HG02943 (cell line): ENCODE results near the gene STK4.
"Not testable (repeated sequence)": the region's sequence is repeated elsewhere in the genome, so short reads cannot be mapped to it uniquely, and the experiment has no call there.

Experiments
- ATAC-seq: cut with Tn5 transposase; IDR thresholded peaks from one replicate; pipeline ENCODE4 v1.9.1; 2021; ENCODE audit warnings: mild to moderate bottlenecking, low read depth, moderate library complexity; ENCODE audit not compliant: unreplicated experiment

The STK4 gene

DNA sequence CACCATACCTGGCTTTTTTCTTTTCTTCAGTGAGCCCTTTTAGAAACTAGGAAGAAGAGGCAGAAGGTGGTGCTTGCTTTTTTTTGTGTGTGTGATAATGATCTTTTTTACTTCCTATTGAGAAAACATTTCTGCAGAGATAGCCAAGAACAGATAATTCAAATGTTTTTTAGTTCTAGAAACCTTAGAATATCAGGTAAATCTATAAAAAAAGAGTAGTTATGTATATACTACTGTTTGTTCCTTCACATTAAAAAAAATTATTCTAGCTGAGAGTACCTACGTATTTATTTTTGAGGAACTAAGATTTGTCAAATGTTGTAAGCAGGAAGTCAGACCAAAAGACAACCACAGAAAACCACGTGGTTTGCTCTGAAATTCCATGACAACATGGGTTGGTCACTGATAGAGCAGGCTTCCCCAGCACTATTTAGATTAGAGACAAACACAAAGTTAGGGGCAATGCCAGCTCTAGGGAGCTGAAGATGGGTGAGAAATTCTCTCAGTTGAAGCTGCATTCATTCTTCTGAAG, 12.8 kb downstream of the STK4 start:
- ATAC-seq: peak; percentile 74

DNA sequence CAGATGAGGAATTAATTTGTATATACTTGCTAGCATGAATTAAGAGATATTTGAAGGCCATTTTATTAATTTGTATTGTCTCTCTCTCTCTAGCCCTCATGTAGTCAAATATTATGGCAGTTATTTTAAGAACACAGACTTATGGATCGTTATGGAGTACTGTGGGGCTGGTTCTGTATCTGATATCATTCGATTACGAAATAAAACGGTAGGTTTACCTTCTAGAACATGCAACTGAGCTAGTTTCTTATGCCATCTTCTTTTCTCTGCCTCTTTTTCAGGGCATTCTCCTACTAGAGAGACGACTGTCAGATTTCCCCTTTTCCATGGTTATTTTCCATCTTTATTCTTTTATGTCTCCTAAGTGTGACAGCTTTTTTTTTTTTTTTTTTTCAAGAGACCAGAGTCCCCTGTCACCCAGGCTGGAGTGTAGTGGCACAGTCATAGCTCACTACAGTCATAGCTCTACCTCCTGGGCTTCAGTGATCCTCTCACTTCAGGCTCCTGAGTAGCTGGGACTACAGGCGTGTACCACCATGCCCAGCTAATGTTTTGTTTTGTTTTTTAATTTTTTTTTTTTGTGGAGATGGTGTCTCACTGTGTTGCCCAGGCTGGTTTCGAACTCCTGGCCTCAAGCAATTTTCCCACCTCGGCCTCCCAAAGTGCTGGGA, 15.6 kb downstream of the STK4 start:
- ATAC-seq: no peak

DNA sequence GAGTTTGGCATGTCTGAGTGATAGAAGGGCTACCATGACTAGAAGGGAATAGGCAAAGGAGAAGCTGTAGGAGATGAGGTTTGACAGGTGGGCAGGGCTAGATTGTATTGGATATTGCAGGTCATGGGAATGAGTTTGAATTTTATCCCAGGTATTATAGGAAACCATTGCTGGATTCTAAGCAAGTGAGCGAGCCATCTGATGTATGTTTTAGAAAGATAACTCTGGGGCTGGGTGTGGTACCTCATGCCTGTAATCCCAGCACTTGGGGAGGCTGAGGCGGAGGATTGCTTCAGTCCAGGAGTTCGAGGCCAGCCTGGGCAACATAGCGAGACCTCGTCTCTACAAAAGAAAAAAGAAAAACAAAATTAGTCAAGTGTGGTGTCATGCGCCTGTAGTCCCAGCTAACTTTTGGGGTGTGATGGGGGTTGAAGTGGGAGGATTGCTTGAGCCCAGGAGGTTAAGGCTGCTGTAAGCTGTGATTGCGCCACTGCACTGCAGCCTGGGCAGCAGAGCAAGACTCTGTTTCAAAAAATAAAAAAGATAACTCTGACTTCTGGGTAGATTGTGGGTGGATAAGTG, 16.9 kb downstream of the STK4 start:
- no peak for ATAC-seq

DNA sequence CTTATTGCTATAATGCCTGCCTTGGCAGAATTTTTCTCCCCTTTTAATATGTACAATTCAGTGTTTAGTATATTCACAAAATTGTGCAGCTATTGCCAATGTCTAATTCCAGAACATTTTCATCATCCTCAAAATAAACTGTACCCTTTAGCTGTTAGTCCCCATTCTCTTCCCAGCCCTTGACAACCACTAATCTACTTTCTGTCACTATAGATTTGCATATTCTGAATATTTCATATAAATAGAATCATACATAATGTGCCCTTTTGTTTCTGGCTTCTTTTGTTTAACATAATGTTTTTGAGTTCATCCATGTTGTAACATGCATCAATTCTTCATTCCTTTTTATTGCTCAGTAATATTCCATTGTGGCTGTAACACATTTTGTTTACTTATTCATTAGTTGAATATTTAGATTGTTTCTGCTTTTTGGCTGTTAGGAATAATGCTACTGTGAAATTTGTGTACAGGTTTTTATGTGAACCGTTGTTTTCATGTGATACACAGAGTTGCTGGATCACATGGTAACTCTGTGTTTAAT, 22.4 kb downstream of the STK4 start:
- no peak for ATAC-seq

DNA sequence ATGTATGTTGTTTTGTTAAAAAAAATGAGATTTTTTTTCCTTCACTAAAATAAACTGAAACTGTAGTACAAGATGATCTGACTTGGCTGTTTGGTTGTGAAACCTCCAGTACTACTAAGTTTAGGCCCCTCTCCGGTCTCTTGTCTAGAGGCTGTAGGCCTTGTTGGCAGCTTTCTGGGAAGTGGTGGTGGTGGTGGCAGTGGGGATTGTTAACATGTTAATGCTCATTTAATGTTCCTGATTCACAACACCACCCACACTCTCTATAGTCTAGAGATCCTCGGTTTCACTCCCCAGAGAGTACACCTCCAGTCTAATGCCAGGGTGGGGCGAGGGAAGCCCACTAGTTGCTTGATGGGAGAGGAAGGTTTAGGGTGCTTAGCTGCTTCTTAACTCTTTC, 24.1 kb downstream of the STK4 start:
- ATAC-seq: no peak

DNA sequence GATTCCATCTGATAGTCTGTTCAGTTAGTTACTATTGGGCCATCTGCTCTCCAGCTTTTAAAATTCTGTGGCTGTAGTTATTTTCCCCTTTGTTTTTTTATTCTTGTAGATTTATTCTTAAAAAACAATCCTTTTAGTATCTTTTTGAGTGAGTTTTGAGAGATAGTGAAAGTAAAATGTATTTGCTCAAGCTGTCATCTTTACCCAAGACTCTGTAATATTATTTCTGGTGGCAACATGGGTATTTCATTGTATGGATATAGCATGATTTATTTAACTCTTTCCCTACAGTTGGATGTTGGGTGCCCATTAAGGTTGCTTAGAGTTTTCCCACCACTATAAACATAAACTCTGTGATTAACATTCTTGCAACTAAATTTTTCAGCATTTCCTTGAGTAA, 24.6 kb downstream of the STK4 start:
- no peak for ATAC-seq

DNA sequence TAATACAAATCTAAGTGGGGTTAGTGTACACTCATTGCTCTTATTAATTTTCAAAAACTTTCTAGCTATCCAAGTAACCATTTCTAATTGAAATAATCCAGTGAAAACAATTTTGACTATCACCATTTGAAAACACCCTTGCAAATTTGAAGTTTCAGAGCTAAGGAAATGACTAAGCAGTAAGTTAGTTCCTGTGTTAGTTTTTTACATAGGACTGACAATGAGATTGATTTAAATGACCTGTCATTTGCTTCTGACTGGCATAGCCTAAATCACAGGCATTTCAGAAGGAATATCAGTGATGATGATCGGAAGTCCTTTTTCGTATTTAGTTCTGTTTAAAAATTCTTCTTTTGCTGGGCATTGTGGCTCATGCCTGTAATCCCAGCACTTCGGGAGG, 27.0 kb downstream of the STK4 start:
- ATAC-seq: no peak

DNA sequence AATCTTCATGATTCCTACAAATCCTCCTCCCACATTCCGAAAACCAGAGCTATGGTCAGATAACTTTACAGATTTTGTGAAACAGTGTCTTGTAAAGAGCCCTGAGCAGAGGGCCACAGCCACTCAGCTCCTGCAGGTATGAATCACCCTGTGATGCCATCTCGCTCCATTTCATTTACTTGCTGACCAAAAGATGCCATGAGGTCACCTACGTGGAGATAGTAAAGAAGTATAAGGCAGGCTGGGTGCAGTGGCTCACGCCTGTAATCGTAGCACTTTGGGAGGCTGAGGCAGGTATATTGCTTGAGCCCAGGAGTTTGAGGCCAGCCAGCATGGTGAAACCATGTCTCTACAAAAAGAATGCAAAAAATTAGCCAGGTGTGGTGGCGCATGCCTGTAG, 30.9 kb downstream of the STK4 start:
- ATAC-seq: no peak

DNA sequence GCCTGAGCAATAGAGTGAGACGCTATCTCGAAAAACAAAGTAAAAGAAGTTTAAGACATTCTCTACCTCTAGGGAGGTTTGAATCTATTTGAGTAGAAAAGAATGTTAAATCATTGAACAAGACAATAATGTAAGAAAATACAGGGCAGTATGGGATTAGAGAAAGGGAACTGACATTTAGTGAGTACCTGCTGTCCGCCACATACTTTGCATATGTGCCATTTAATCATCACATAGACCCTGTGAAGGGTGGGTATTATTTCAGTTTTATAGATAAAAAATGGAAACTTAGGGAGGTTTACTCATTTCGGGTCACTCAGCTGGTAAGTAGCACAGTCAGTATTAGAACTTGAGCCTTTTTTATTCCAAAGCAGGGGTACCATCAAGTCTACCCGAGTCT, 31.4 kb downstream of the STK4 start:
- ATAC-seq: no peak

DNA sequence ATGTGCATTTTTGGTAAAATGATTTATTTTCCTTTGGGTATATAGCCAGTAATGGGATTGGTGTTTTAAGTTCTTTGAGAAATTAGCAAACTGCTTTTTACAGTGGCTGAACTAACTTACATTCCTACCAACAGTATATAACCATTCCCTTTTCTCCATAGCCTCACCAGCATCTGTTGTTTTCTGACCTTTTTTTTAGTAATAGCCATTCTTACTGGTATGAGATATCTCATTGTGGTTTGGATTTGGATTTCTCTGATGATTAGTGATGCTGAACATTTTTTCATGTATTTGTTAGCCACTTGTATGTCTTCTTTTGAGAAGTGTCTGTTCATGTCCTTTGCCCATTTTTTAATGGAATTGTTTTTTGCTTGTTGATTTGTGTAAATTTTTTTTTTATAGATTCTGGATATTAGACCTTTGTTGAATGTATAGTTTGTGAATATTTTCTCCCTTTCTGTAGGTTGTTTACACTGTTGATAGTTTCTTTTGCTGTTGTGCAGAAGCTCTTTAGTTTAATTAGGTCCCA, 42.3 kb downstream of the STK4 start:
- no peak for ATAC-seq

DNA sequence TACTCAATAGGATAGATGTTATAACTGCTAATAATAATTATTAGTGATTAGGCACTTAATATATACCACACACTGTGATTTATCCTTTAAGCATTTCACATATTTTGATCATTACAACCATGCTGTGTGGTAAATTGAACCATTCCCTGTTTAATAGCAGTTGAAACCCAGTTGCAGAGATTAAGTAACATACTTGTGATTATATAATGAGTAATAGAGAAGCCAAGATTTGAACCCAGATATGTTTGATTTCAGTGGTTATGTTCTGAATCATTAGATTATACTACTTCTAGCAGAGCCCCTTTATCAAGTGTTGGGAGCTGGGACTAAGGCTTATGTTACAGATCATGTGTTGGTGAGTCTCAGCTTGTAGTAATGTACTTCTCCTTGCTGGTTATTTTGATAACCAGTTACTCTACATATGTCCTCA, 44.1 kb downstream of the STK4 start:
- no peak for ATAC-seq

DNA sequence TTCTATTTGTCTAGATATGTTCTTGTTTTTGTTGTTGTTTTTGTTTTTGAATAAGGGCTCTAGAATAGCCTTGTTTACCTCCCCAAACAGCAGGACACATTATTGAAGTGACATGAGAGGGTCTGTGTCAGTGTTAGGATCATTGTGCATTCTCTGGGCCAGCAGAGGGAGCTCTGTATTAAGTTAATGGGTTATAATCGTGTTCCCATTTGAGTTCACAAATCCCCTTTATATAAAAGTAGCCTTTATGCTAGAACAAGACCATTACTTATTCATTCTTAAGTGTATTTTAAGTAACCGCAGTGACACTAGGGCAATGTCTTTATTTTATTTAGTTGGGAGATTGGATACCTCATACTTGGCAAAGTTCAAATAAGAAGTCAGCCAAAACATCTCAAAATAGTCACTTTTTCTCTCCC, 44.8 kb downstream of the STK4 start:
- ATAC-seq: no peak

DNA sequence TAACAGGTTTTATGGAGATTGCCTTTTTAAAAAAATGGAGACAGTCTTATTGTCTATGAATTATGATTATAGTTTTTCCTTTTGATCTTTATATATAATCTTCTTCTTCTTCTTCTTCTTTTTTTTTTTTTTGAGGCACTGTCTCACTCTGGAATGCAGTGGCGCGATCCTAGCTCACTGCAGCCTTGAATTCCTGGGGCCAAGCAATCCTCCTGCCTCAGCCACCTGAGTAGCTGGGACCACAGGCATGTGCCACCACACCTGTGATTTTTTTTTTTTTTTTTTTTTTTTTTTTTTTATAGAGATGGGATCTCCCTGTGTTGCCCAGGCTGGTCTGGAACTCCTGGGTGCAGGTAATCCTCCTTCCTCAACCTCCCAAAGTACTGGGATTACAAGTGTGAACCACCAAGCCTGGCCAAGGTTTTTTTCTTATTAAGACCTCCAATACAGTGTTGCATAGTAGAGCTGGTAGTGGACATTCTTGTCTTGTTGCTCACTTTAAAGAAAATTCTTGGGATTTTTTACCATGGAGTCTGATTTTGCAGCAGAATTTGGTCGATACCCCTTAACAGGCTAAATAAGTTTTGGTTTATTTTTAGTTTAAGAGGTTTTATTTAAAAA, 46.5 kb downstream of the STK4 start:
- ATAC-seq: no peak

DNA sequence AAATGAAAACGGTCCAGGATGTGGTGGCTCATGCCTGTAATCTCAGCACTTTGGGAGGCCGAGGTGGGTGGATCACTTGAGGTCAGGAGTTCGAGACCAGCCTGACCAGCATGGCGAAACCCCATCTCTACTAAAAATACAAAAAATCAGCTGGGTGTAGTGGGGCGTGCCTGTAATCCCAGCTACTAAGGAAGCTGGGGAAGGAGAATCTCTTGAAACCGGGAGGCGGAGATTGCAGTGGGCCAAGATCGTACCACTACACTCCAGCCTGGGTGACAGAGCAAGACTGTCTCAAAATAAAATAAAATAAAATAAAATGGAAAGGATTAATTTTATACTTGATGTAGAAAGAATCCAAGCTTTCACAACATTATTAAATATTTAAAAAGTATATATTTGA, 47.8 kb downstream of the STK4 start:
- not testable (repeated sequence) for ATAC-seq

DNA sequence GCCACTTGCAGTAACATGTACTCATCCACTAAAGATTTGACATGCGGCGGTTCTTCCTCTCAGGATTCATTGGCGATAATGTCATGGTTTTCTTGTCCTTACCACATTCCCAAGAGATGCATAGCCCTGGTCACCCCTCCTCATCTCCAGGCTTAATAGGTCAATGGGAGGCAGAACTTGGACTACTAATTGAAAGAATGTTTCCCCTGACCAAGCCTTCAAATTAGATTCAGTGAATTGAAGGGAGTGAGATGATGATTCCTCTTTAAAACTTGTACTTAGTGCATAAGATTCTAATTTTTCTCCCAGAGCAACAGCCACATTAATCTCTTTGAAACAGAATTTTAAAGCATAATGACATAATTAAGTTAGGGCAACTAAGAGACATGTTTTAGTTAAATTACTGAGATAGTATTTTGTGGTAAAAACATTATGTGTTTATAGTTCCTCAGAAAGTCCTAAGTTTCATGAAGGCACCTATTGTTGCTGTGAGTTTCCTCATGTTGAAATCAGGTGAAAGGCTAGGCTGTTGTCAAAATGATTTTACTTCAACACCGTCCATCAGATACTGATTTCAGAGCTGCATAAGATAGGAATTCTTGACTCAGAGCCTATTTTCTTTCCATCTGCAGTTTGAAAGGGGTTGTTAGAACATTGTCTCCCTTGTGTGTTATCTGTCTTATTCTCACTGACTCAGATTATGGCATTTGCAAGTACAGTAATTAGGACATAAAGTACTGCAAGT, 48.5 kb downstream of the STK4 start:
- no peak for ATAC-seq

DNA sequence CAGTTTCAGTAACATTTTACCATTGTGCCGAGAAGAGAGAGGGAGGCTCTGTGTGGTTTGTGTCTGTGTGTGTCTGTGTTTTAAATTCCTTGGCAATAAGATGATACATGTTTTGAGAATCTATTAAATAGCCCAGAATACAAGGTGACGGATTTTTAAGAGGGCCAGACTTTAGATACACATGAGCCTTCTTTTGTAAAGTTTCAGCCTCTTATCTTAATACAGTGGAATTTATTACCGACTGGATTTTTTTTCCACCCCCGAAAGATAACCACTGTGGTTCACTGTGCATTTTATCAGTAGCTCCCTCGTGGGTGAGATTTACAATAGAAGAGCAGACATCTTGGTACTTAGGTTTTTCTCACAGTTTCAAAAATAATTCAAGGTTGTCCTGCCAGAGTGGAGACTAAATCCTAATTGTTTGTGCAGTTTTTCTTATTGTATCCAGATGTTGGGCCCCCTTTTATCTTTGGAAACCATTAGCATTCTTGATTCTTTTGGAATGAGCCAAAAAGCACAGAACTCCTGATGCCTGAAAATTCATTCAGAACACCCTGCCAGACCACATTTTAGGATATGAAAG, 49.9 kb downstream of the STK4 start:
- ATAC-seq: no peak

DNA sequence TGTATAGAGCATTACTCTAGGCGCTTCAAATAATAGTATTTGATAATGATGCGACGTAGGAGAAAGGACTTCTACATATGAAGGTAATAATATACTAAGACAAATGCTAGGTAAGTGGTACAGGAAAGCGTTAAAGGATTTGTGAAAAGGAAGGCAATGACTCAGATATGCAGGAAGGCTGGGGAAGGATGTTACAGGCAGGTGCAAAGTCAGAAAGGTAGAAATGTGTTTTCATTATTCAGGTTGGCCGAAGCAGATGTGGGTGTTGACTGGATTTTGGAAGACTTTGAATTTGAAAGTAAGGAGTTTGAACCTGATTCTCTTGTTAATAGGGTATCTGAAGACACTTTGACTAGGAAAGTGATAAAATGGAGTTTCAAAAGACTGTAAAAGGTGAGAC, 51.0 kb downstream of the STK4 start:
- no peak for ATAC-seq

DNA sequence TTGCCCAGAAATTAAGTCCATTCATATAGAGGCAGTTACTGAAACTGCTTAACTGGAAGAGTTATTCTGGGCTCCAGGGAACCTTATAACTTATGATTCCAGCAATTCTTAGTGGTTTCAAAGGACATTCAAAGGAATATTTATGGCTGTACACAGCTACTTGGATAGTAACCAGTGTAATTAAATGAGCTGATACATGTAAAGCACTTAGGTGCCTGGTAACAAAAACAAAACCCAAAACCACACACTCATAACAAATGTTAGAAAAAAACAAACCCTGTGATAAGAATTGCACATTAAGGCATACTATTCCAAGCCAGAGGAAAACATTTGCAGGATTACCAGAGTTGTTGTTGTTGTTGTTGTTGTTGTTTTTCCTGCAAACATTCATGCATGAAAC, 51.5 kb downstream of the STK4 start:
- ATAC-seq: no peak

DNA sequence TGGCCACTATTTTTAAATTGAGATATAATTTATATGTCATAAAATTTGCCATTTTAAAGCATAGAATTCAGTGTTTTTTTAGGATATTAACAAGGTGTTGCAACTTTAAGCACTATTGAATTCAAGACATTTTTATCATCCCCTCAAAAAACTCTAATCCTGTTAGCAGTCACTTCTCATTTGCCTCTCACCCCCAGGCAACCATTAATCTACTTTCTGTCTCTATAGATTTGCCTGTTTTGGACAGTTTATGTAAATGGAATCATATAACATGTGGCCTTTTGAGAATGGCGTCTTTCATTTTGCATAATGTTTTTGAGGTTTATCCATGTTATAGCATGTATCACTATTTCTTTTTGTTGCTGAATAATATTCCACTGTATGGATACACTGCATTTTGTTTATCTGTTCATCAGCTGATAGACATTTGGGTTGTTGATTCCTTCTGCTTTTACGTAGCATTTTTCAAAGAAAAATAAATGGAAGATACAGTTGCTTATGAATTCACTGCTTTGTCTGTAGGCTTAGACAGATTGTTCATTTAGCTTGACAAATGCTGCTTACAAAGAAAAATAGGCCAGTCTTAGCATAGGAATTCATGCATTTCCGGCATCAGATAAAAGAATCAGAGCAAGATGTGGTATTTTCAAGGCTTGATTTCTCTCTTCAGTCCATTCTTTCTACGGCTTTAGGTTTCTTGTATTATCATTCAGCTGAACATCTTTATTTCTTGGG, 52.9 kb downstream of the STK4 start:
- no peak for ATAC-seq

DNA sequence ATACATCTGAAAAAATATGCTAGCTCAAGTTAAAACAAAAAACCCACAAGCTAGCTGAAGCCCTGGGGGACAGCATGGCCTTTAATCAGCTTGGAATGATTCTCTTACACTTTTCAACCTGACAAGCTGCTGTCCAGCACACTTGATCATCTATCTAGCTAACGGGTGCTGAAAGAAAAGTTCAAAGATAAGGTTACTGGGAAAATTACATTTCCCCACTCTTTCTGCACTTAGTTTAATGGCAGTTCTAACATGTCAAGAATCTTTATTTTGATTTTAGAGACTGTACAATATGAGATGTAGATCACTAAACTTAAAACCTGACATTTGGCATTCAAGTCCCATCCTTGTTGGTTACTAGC, 53.4 kb downstream of the STK4 start:
- ATAC-seq: no peak
